IMR-90 (cell line): ENCODE results near the gene NOP9. TPM values are rescaled to one million over a fixed set of nuclear protein-coding genes. Genes with fewer than 3 reads are reported as not detected.

Experiments used
- ATAC-seq: fragments of 200-7000 bp; cut with Tn5 transposase; 2 replicates; pipeline ENCODE4 v1.9.1; 2020; ENCODE audit warnings: low read depth, mild to moderate bottlenecking, moderate library complexity
- BruUV-seq: library from RNA; stranded (reverse); fragments of 400-500 nt; replicated peaks from 2 replicates; lab custom pipeline; 2021; lab: Mats Ljungman, UMichigan
- CTCF ChIA-PET: fragments of 300-600 bp; formaldehyde crosslinking; extraction: SDS; loops from one replicate; lab custom pipeline; 2021; ENCODE audit warnings: antibody characterized with exemption; lab: Yijun Ruan, JAX
- POLR2A ChIA-PET: fragments of 300-600 bp; sonication (Branson Sonifier 250); formaldehyde crosslinking; loops from one replicate; lab custom pipeline; 2022; ENCODE audit warnings: antibody characterized with exemption; ENCODE audit not compliant: unreplicated experiment; lab: Charles Lee
- DNase-seq: peaks from one replicate; pipeline ENCODE4 v3.0.0; 2013
- H2AFZ ChIP-seq: replicated peaks from 2 replicates; pipeline ENCODE3; 2013; ENCODE audit warnings: low read length, mild to moderate bottlenecking; ENCODE audit not compliant: poor library complexity
- H2AK5ac ChIP-seq: 2 replicates; pipeline ENCODE4 v1.6.1; 2013; ENCODE audit warnings: low read depth, low read length, inconsistent platforms
- H2AK9ac ChIP-seq: replicated peaks from 2 replicates; pipeline ENCODE3; 2013; ENCODE audit warnings: mild to moderate bottlenecking, low read depth, low read length, moderate library complexity; ENCODE audit not compliant: poor library complexity
- H2BK120ac ChIP-seq: 2 replicates; pipeline ENCODE4 v1.6.1; 2013; ENCODE audit warnings: low read depth, low read length, inconsistent platforms
- H2BK15ac ChIP-seq: 3 replicates; pipeline ENCODE4 v1.6.1; 2013; ENCODE audit warnings: low read depth, low read length, inconsistent platforms
- H2BK20ac ChIP-seq: 2 replicates; pipeline ENCODE4 v1.6.1; 2013; ENCODE audit warnings: low read depth, mild to moderate bottlenecking, inconsistent platforms, low read length, moderate library complexity
- H2BK5ac ChIP-seq: 2 replicates; pipeline ENCODE4 v1.6.1; 2013; ENCODE audit warnings: mild to moderate bottlenecking, low read depth, low read length, inconsistent platforms; ENCODE audit not compliant: poor library complexity, severe bottlenecking
- H3K14ac ChIP-seq: replicated peaks from 2 replicates; pipeline ENCODE4 v1.6.1; 2013; ENCODE audit warnings: low read depth, low read length, inconsistent platforms
- H3K18ac ChIP-seq: 2 replicates; pipeline ENCODE4 v1.6.1; 2013; ENCODE audit warnings: low read depth, low read length, control low read depth
- H3K23ac ChIP-seq: 2 replicates; pipeline ENCODE4 v1.6.1; 2013; ENCODE audit warnings: low read depth, low read length, inconsistent platforms
- H3K27ac ChIP-seq: 2 replicates; pipeline ENCODE4 v1.5.1; 2013; ENCODE audit warnings: mild to moderate bottlenecking, control low read depth, low read length; ENCODE audit not compliant: insufficient read depth
- H3K27me3 ChIP-seq: 2 replicates; pipeline ENCODE4 v1.6.1; 2013; ENCODE audit warnings: low read length; ENCODE audit not compliant: control insufficient read depth, insufficient read depth
- H3K36me3 ChIP-seq: 2 replicates; pipeline ENCODE4 v1.6.1; 2013; ENCODE audit warnings: low read length, mixed read lengths; ENCODE audit not compliant: control insufficient read depth, insufficient read depth
- H3K4ac ChIP-seq: 2 replicates; pipeline ENCODE4 v1.6.1; 2013; ENCODE audit warnings: low read depth, low read length, inconsistent platforms
- H3K4me1 ChIP-seq: 2 replicates; pipeline ENCODE4 v1.6.1; 2013; ENCODE audit warnings: low read length, mixed read lengths; ENCODE audit not compliant: control insufficient read depth, insufficient read depth
- H3K4me2 ChIP-seq: 2 replicates; pipeline ENCODE4 v1.6.1; 2013; ENCODE audit warnings: low read depth, mild to moderate bottlenecking, control low read depth, low read length, moderate library complexity
- H3K4me3 ChIP-seq: 2 replicates; pipeline ENCODE4 v1.5.1; 2013; ENCODE audit warnings: low read depth, mild to moderate bottlenecking, control low read depth, low read length, moderate library complexity; ENCODE audit not compliant: insufficient read depth
- H3K56ac ChIP-seq: 2 replicates; pipeline ENCODE4 v1.6.1; 2013; ENCODE audit warnings: low read length, inconsistent platforms; ENCODE audit not compliant: insufficient read depth; ENCODE audit errors: extremely low read depth
- H3K79me1 ChIP-seq, 2 experiments: 2 replicates each; pipeline ENCODE4 v1.6.1; 2013; ENCODE audit warnings: low read length in 2 of 2, inconsistent platforms in 1 of 2, low read depth in 1 of 2
- H3K9ac ChIP-seq: 2 replicates; pipeline ENCODE4 v1.6.1; 2013; ENCODE audit warnings: low read depth, low read length, control low read depth
- H3K9me1 ChIP-seq: 2 replicates; pipeline ENCODE4 v1.6.1; 2013; ENCODE audit warnings: low read length, inconsistent platforms; ENCODE audit not compliant: insufficient read depth
- H3K9me3 ChIP-seq: 2 replicates; pipeline ENCODE4 v1.6.1; 2013; ENCODE audit warnings: low read length; ENCODE audit not compliant: control insufficient read depth, insufficient read depth
- H4K20me1 ChIP-seq: 2 replicates; pipeline ENCODE4 v1.6.1; 2013; ENCODE audit warnings: low read length, inconsistent platforms; ENCODE audit not compliant: insufficient read depth
- H4K5ac ChIP-seq: 2 replicates; pipeline ENCODE4 v1.6.1; 2013; ENCODE audit warnings: mild to moderate bottlenecking, low read depth, low read length, control low read depth
- H4K8ac ChIP-seq, 2 experiments: 2 replicates each; pipeline ENCODE4 v1.6.1; 2013; ENCODE audit warnings: low read depth in 2 of 2, low read length in 2 of 2, control low read depth in 1 of 2, inconsistent platforms in 1 of 2
- H4K91ac ChIP-seq: 2 replicates; pipeline ENCODE4 v1.6.1; 2013; ENCODE audit warnings: low read depth, low read length, inconsistent platforms; ENCODE audit not compliant: insufficient read depth
- FOS ChIP-seq: fragments of 150-350 bp; IDR thresholded peaks from 2 replicates; pipeline ENCODE4 v1.6.1; 2016; ENCODE audit warnings: low read depth, low read length
- MAFK ChIP-seq: IDR thresholded peaks from 2 replicates; pipeline ENCODE4 v1.6.1; 2012; ENCODE audit warnings: low read depth, low read length, improper control_type of control experiment
- RAD21 ChIP-seq: IDR thresholded peaks from 2 replicates; pipeline ENCODE4 v1.6.1; 2012; ENCODE audit warnings: low read length, improper control_type of control experiment
- WGBS, 2 experiments: methylation state at CpG; one replicate each; pipeline versions ENCODE4 v1.1.5 to v1.1.7; 2013; ENCODE audit warnings: missing lambda C conversion rate in 2 of 2; ENCODE audit not compliant: insufficient read length in 1 of 2; ENCODE audit errors: extremely low coverage in 2 of 2; 5-methylcytosine and 5-hydroxymethylcytosine counted together
- dilution Hi-C: fragments of 300-500 bp; cut with HindIII; formaldehyde crosslinking; loops from one replicate; pipeline ENCODE4 v1.14.3; 2018; ENCODE audit warnings: low sequenced_read_pairs; ENCODE audit not compliant: unreplicated experiment
- in situ Hi-C: fragments of 300-500 bp; cut with MboI; formaldehyde crosslinking; loops from 3 replicates; pipeline ENCODE4 v1.14.3; 2019; ENCODE audit warnings: low sequenced_read_pairs, inconsistent platforms, mixed read lengths
- intact Hi-C: fragments of 100-400 bp; cut with micrococcal nuclease; formaldehyde crosslinking; loops from 2 replicates; pipeline ENCODE4 v1.10.0; 2022
- polyA plus RNA-seq, 3 experiments: library from polyadenylated mRNA; depleted of rRNA; stranded (reverse); fragments of >200 nt; gene quantifications; 2 replicates each; pipeline ENCODE4 v1.2.3, GENCODE V29; 2012; ENCODE audit warnings: low replicate concordance in 1 of 3
- total RNA-seq: library from RNA; depleted of rRNA; stranded (reverse); fragments of >200 nt; gene quantifications from 2 replicates; pipeline ENCODE4 v1.2.3, GENCODE V29; 2012
- TF ChIP-seq, protein P1 (sequence below): fragments of 150-350 bp; IDR thresholded peaks from 2 replicates; pipeline ENCODE4 v1.6.1; 2017; ENCODE audit warnings: mild to moderate bottlenecking, antibody characterized with exemption, low read length, low read depth

The NOP9 gene
- total and polyA plus RNA-seq, 2 of the 4 experiments (the other 2 are of a cell fraction) = 11.8 to 25.8 TPM

- no TSS peak for BruUV-seq
- no peaks in the 10 kb centered on the region for H3K27me3 ChIP-seq
- WGBS, 2 experiments = 96% methylated on average over 4 of the region's 8 CpGs; no CpG with 5 or more reads in 1 of the 2 experiments
Observed at GRCh38 chr14:24269368-24269767, 30.3 kb upstream of the NOP9 start.

More at GRCh38 chr14:24269368-24269767, 30.3 kb upstream of the NOP9 start:
- Histone ChIP-seq H2AK5ac (no peak overlapping the region), H2BK5ac (no peak overlapping the region), H3K14ac (no peak overlapping the region), H4K91ac (no peak overlapping the region), H2AFZ (no peak overlapping the region), H3K18ac (no peak overlapping the region), H3K4me1 (peaks cover 5% of the 10 kb centered on the region; the same call in 1 of the 2 replicates), H3K56ac (no peak overlapping the region), H4K8ac (no peak overlapping the region), H3K23ac (no peak overlapping the region), H4K5ac (no peak overlapping the region), H4K20me1 (no peaks in the 10 kb centered on the region), H2BK15ac (no peak overlapping the region), H3K9ac (no peak overlapping the region), H2BK120ac (no peak overlapping the region), H3K4me3 (no peak overlapping the region), H3K79me1 (peaks cover 9 to 27% of the 10 kb centered on the region in 2 experiments), H3K36me3 (peaks cover 29% of the 10 kb centered on the region), H3K9me1 (peaks cover 5% of the 10 kb centered on the region; the same call in 1 of the 2 replicates), H3K4me2 (no peak overlapping the region), H3K27ac (no peak overlapping the region), H2BK20ac (no peak overlapping the region), H3K9me3 (no peaks in the 10 kb centered on the region), H2AK9ac (no peak overlapping the region), H3K4ac (no peak overlapping the region)
- ChIA-PET CTCF (no interaction called here), POLR2A (no interaction called here)
- ATAC-seq (no peak), DNase-seq (no peak)
- intact Hi-C loops = no loop called here
- dilution Hi-C loops = no loop called here
- TF ChIP-seq FOS = no peak
- no peak for TF ChIP-seq MAFK
- no peak for TF ChIP-seq RAD21
- TF ChIP-seq, protein P1, sequence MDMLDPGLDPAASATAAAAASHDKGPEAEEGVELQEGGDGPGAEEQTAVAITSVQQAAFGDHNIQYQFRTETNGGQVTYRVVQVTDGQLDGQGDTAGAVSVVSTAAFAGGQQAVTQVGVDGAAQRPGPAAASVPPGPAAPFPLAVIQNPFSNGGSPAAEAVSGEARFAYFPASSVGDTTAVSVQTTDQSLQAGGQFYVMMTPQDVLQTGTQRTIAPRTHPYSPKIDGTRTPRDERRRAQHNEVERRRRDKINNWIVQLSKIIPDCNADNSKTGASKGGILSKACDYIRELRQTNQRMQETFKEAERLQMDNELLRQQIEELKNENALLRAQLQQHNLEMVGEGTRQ = no peak
- in situ Hi-C loops = no loop called here
